ENCODE measurements around the gene POC1B.

POC1B gene

DNA sequence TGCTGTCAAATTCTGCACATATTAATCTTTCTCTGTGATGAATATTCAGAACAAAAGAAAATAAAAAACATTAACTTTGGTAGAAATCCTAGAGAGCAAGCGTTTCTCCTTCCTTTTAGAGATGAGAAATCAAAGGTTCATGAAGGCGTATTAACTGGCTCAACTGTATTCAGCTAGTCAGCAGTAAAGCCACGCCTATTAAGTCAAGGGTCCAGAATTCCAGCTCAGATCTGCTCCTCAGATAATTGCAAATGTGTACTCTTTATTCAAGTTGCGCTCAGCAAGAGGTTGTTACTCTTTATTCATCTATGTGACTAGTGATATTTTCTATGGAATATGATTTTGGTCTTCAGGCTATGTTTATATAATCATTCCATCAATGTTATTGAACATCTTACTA lies 13.1 kb upstream of the POC1B start:
- DNase-seq: no peak

DNA sequence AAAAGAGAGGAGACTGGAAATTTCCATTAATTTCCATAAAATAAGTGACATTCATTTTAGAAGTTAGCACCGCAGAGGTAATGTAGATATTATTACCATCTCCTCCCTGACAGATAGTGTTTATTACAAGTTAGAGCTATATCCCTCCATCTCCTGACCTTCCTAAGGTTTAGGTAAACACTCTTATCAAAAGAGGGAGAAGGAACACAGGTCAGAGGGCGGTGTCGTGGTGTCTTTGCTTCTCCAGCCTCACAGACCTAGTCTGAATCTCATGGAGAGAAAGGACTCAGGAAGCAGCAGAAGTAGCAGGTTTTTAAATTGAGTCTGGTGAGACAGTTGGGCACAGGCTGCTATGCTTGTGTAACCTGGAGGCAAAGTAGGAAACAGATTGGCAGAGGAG lies 11.5 kb upstream of the POC1B start:
- DNase-seq: no peak

DNA sequence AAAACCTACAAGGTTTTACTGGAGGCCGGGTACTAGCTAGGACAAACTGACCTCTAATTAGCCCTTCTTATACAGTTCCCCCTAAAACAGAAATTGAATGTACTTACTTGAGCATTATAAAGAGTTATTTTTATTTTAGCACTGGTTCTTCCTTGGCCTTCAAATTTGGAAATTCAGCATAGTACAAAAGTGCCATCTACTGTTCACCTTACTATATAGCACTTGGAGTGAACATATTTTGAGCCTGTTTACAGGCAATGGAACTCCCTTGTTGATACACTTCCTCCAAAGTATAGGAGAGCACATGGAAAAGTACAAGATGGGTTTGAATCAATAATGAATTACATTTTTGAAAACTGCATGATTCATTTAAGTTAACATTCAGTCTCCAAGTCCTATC lies 3.9 kb upstream of the POC1B start:
- no peak for DNase-seq

DNA sequence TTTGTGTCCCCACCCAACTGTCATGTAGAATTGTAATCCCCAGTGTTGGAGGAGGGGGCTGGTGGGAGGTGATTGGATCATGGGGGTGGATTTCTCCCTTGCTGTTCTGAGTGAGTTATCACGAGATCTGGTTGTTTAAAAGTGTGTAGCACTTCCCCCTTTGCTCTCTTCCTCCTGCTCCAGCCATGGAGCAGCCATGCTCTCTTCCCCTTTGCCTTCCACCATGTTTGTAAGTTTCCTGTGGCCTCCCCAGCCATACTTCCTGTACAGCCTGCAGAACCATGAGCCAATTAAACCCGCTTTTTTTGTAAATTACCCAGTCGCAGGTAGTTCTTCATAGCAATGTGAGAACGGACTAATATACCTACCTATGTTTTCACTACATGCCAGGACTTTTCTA lies 2.6 kb upstream of the POC1B start:
- DNase-seq: no peak

DNA sequence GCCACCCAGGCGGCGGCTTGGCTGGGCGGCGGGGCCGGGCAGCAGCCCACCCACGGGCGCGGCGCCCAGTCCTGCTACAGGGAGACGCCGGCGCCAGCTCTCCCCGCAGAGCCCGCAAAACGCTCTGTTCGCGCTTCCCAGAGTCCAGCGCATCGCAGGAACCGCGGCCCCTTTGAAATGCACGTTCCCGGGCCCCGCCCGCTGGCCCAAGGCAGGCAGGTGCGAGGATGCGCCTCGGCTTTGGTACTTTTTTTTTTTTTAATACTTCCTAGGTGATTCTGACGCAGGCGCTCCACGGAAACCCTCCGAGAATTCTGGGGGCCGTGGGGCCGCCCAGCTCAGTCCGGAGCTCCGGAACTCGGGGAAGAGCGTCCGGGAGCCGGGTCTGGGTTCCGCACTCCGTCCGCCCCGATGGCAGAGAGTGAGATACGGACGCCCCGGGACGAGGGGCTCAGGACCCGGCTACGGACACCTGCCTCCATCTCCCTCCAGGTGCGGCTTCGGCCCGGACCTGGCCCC lies 483 bp downstream of the POC1B start:
- DNase-seq: peak; percentile 42

DNA sequence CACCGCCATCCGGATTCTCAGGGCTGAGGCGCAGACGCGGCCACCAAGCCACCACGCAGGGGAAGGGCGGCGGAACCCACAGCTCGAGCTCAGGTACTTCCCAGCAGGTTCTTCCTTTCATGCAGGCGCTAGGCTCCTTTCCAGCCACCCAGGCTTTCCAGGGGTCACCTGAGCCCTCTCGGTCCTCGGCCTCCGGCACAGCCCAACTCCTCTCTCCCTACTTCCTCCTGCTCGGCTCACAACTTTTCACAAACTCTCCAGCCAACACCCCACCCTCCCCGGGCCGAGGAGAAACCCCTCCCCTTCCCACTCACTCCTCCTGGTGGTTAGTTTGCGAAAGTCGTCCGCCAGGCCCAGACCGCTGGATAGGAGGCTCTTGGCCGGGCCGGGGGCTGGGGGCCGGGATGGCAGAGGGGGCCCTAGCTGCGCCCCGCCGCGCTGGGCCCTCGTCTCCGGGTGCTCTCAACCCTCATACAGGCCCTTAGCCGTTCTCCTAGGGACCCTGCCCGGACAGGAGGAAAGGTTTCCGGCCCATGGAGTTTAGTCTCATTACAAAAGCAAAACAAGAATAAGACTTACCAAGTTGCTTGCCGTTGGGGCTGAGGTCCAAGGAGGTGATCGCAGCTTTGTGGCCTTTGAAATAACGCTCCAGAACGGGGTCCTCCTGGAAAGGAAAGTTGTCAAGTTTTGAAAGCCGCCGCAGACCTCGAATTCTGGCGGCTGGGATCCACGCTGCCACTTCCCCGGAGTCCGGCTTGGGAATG lies 1.1 kb downstream of the POC1B start, which contains the start of gene GALNT4:
TSS of gene GALNT4 (minus strand) at position 256 of the 764 bp plus-strand sequence. CDS start at position 9, 247 bp downstream.
- DNase-seq: peak; percentile 67

DNA sequence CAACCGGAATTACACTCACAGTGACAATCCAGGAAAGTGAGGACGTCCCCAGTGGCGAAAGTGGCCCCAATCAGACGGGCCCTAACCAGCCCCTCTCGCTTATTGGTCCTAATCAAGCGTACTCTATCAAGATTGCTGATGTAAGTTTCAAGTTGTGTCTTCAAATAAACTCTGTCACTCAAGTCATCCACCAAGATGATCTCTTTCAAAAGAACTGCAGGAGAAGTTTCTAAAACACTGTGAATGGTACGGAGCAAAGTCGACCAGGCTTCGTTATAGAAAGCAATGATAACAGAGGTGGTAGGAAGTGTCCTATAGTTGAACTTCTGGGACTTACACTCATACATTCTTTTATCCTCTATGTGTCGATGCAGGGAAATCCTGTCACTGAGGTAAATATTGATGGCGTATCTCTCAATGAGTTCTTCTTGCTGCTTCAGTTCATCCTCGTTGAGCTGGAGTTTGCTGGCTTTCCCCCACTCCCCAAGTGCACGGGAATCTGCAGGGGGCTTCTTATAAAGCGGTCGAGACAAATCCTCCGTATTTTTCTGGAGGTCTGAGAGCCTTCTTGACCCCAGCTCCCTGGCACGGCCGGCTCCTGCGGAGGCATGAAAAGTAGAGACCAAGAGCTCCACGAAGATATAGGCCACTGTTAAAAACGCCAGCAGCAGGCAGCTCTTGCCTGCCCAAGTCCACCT lies 1.9 kb downstream of the POC1B start:
- DNase-seq: no peak

DNA sequence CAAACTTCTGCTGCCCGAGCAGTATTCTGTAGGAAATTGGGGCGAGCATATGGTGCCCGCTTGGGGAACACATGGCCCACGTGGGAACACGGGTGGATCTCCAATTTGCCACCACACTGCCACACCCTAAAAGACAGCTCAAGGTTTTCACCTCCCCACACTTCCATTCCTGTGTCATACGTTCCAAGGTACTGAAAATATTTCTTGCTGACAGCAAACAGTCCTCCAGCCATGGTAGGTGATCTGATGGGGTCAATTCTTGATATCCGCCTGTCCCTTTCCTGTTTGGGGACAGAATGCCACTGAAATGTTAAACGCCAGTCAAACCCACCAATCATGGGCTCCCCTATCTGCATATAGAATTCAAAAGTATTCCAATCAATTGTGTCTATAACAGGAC lies 2.5 kb downstream of the POC1B start:
- no peak for DNase-seq

DNA sequence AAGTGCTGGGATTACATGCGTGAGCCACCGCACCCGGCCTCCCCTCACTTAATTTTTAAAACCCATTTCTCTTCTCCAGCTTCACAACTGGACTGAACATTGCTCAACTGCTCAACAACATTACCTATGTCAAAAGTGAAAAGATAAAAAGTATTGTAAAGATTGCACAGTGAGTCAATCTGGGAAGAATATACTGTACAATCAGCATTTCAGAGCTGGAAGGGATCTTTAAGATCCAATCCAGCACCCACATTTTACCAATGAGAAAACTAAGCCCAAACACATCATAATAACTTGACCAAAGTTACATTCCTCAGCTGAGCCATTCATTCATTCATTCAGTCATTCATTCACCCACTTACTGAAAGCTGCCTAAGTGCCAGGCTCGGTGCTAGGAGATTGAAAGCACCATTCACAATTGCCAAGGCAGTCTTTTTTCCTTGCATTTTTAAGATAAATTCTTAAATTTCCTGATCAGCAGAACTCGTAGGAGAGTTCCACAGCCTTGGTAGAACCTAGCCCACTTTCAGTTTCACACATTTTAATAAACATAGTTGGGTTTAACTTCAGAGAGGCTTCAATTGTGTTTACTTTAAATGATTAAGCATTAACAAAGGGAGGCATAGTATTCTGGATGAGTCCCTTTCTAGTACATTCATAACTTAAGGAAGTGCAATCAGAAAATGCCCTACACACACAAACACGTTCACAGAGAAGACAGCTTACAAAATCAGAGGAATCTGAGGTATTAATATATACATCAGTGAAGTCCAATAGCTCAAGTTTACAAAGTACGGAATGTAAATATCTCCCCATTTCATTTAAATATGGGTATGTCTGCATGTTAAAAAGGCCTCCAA lies 4.3 kb downstream of the POC1B start:
- DNase-seq: no peak

DNA sequence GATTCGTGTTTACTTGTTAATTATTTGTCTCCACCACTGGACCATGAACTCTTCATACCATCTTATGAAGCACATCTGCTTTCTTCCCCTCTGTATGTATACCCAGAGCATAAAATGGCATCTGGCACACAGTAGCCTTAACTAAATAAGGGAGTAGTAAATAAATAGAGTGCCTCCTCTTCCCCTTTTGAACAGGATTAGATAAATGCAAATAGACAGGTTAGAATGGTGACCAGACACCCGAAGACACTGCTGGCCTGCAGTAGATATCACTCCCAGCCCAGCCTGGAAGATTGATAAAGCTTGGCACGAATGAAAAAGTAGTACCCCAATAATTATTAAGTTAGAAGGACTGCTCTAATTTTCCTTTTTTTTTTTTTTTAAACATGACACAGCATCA lies 8.1 kb downstream of the POC1B start:
- DNase-seq: no peak

DNA sequence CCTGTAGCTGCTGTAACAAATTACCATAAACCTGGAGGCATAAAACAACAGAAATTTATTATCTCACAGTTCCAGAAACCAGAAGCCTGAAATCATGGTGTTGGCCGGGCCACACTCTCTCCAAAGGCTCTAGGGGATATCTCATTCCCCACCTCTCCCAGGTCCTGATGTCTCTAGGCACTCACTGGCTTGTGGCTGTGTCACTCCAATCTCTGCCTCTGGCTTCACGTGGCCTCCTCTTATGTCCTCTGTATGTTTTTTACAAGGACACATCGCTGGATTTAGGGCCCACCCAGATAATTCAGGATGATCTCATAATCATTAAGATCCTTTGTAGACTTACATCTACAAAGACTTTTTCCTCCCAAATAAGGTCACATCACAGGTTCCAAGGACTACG lies 9.2 kb downstream of the POC1B start:
- no peak for DNase-seq

DNA sequence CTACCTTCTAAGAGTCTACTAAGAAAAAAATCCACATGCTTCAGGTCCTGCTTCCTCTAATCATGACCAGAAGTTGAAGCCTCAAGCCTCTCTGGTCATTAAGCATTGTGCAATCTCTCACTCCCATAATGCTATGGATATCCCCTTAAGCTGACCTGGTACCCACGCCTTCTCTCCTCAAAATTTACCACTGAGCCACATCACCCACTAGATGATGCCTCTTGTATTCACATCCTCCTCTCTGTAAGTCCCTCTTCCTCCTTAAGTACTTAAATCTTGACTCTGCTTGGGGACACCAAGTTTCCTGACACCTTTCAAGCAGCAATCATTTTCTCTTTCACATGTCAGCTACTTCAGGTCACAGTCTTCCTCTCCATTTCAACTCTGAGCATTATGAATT lies 11.1 kb downstream of the POC1B start:
- DNase-seq: no peak

DNA sequence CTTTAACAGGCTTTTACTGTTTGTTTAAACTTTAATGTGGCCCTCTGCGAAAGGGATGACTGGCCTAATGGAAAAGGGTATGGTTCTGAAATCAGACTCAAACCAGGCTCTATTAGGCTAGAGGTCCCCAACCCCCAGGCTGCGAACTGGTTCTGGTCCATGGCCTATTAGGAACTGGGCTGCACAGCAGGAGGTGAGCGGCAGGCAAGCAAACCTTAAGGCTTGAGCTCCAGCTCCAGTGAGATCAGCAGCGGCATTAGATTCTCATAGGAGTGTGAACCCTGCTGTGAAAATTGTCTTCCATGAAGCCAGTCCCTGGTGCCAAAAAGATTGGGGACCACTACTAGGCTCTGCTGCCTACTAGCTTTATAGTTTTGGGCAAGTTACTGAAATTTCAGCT lies 12.3 kb downstream of the POC1B start:
- no peak for DNase-seq

DNA sequence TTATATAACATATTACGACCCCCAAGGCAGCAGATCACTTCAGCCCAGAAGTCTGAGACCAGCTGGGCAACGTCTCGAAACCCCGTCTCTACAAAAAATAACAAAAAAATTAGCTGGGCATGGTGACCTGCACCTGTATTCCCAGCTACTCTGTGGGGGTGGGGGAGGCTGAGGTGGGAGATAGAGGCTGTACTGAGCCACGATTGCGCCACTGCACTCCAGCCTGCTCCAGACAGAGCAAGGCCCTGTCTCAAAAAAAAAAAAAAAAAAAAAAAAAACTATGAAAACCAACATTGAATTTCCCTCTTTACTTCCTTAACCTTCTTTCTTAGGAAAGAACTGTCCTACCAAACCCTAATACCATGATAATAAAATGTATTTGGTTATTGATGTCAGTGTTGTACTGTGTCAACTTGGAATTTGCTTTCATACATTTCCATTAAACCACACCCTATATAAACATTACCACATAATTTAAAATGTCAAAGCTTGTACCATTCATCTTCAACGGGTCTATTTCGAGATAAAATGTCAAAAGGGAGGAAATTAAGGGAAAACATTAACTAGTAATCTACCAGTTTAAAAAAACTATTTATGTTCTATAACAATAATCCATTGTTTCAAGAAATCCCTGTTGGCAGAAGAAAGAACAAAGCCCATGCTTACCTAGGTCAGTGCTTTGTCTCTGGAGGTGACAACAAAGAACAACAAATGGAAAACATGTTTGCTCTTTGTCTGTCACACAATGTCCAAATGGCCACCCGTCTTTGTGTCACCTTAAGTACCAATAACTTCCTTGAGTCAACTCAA lies 18.6 kb downstream of the POC1B start:
- no peak for DNase-seq

DNA sequence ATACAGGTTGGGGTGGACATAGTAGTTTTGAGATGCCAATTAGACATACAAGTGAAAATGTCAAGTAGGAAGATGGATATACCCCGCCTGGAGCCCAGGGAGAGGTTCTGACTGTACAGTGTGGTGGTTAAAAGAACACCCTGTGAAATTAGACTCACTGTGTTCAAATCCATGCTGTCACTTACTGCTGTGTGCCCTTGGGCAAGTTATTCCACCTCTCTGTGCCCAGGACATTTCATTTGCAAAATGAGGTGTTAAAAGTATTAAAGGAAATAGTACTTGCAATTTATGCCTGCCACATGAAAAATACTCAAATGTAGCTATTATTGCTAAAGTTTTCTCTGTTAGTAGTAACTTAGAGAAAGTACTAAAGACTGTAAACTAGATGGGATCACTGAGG lies 19.8 kb downstream of the POC1B start:
- DNase-seq: no peak

DNA sequence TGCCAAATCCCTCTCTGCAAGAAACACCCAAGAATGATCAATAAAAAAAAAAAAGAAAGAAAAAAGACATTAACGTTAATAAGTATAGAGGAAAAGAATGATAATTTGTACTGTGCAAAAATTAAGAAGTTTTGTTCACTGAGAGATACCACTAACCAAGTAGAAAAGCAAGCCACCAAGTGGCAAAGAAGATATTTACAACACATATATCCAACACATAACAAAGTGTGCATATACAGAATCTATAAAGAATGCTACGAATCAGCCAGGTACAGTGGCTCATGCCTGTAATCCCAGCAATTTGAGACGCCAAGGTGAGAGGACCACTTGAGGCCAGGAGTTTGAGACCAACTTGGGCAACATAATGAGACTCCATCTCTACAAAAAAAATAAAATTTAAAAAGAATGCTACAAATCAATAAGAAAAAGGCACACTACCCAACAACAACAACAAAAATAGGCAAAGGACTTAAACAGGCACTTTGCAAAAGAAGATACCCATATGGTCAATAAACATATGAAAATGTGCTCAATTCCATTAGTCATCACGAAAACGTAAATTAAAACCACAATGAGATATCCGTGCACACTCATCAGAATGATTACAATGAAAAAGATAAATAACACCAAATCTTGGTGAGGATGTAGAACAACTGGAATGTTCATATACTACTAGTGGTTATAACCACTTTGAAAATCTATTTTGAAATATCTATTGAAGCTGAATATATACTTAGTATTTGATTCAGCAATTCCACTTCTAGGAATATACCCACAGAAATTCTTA lies 21.1 kb downstream of the POC1B start:
- no peak for DNase-seq

DNA sequence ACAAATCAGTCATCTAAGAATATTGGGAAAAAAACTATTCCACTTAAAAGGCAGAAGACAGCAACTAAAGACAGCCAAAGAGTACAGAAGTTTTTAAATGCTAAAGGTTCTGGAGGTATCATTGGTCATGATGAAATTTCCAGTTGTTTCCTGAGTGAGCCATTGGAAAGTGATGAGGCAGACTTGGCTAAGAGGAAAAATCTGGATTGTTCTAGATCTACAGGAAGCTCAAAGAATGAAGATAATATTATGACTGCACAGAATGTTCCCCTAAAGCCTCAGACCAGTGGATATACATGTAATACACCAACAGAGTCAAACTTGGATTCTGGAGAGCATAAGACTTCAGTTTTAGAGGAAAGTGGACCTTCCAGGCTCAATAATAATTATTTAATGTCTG lies 24.1 kb downstream of the POC1B start:
- no peak for DNase-seq

DNA sequence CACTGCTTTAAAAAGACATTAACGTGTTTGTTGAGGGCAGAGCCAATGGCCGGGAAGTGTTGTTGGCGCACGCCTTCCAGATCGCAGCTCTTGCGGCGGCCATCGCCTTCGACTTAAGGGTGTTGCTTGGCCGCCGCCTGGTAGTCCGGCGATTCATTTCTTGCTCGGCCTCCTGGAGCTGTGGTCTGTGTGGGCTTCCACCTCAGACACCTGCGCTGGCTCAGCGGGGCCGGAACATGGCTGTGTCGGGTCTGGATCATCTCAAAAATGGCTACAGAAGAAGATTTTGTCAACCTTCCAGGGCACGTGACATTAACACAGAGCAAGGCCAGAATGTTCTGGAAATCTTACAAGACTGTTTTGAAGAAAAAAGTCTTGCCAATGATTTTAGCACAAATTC lies 26.0 kb downstream of the POC1B start:
- no peak for DNase-seq

DNA sequence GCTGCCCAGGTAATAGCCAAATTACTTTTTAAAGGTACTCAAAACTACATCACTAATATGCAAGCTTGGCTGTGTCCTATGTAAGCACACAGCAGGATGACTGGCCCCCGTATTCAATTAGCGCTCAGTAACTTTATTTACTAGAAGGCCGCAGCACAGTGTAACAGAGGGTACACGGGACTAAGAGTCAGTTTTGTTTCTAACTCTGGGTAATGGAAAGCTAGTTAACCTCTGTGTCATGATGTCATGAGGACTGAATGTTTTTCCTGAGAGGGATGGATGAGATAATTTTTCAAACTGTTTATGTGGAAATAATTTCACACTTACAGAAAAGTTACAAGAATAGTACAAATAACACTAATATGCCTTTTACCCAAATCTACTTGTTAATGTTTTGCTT lies 28.4 kb downstream of the POC1B start:
- no peak for DNase-seq

DNA sequence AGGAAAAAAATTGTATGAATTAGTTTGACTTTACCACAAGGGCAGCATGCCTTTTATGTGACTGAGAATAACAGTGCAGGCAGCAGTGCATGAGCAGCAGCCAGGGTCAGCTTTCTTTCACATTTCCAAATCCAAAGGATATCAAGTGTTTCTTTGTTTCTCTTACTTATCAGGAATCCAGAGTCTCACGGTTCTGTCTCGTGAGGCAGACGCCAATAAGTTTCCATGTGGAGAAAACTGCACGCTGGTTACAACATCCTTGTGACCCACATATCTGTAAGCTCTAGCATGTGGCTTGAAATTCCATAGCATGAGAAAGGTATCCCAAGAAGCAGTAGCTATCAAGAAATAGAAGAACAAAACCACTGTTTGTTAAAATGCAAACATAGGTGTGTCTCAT lies 28.8 kb downstream of the POC1B start:
- no peak for DNase-seq

DNA sequence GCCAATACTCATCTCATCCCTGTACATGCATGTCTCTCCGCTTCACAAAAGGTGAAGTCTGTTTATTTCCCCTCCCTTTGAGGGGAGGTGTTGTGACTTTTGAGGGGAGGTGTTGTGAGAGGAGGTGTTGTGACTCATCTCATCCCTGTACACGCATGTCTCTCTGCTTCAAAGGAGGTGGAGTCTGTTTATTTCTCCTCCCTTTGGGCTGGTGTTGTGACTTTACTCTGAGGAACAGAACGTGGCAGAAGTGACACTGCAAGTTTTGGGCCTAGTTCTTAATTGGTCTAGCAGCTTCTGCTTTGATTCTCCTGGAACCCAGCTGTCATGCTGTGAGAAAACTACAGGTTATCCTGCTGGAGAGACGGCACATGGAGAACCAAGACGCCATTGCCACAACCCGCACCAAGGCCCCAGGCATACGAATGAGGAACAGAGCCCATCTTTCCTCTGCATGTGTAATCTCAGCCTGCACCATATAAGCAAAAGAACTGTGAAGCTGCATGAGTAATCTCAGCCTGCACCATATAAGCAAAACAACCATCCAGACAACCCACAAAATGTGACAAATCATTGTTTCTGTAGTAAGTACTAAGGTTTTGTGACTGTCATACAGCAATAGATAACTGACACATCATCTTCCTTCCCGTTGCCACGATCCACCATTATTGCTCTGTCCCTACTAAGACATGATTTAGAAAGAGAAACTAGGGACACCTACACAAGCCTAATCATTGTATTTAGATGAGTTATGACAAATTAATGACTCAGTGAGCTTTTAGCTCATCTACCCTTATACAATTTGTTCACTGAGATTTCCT lies 31.2 kb downstream of the POC1B start:
- DNase-seq: no peak
